HL-60 (cell line): Measurements from ENCODE around the gene SNRPA1.

Experiments
- CTCF ChIP-seq: IDR thresholded peaks from one replicate; pipeline ENCODE4 v1.5.1; 2011; ENCODE audit warnings: low read length, control low read depth, inconsistent platforms; ENCODE audit not compliant: insufficient read depth
- GABPA ChIP-seq: IDR thresholded peaks from 2 replicates; pipeline ENCODE4 v1.6.1; 2012; ENCODE audit warnings: low read depth
- POLR2AphosphoS5 ChIP-seq: IDR thresholded peaks from 2 replicates; pipeline ENCODE4 v1.6.1; 2012; ENCODE audit warnings: low read depth

GRCh38 chr15:101307048-101307896, 12.2 kb upstream of the SNRPA1 start:
- TF ChIP-seq GABPA (no peak), CTCF (no peak), POLR2AphosphoS5 (no peak)
